ENCODE measurements around the gene SLC36A1.

The SLC36A1 gene

DNA sequence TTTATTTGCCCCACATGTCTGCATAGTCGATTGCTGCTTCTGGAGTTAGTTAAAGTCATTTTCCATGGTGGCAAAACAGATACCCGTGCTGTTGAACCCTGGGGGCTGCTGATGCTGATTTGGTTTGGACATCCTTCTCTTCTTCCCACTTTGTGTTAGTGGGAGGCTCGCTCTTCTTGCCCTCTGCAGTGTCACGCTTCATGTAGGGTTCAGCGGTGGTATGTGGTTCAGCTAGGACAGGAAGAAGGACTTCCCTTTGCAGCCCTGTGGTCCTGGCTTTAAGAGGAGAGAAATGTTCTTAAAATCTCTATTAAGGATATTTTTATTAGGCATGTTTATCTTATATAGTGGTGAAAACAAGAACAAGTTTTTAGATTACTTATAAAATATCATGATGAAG is 36.2 kb downstream of the SLC36A1 start:
- TF ChIP-seq GATA3 (IDR thresholded peaks at IDR 0.05; ENCODE audit: low read depth, low read length) = no peak
- no peak for TF ChIP-seq GATA2 (IDR thresholded peaks at IDR 0.05; ENCODE audit: low read depth, low read length)

DNA sequence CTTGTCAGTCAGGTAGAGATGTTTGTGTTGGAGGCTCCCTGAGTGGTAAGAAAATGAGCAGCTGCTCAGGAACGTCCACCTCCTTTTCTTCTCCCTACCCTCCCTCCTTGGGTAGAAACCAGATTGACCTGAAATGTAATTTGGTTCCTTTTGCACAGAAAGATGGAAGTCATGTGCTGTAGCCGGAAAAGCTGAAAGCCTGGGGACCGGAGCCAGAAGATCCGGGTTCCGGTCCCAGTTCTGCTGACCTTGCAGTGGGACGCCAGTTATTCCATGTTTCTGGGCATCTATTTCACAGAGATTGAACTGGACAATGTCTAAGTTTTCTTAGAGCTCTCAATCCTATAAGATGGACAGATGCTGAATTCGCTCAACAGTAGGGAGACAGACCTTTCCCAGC is 40.1 kb downstream of the SLC36A1 start:
- TF ChIP-seq GATA2 (IDR thresholded peaks at IDR 0.05; ENCODE audit: low read depth, low read length) = no peak
- no peak for TF ChIP-seq GATA3 (IDR thresholded peaks at IDR 0.05; ENCODE audit: low read depth, low read length)

DNA sequence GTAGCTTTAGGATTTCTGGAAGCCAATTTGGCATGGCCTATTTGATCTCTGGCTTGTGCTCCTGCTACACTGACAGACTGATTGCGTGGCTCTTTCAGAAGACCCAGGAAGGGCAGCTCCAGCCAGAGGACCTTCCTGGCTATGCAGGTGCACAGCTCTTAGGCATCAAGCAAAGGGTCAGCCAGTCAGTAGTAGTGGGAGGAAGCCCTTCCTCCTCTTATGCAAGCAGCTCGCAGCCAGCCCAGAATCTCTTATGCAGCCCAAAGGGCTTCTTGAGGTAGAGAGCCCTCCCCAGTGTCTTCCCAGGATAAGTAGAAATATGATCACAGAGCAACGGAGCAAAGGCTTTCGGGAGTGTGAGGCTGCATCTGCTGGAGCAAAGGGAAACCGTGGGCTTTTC is 43.2 kb downstream of the SLC36A1 start:
- TF ChIP-seq GATA2 (IDR thresholded peaks at IDR 0.05; ENCODE audit: low read depth, low read length) (no peak), GATA3 (IDR thresholded peaks at IDR 0.05; ENCODE audit: low read depth, low read length) (no peak)

DNA sequence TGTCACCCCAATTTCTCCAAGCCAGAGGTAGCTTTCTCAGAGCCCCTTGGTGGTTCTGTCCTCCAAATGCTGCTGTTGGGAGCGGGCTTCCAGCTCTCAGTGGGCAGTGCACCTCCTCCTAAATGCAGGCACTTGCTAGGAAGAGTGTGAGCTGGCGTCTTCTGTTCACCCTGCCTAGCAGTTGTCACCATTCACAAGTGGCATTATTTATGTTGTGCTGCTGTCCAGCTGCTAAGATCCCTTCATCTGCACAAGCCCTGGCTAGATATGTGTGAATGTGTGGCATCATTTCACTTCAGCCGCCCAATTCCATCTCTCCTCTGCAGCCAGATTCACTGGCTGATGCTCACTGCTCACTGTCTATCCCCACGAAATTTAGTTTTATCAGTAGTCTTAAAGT is 43.7 kb downstream of the SLC36A1 start:
- TF ChIP-seq GATA2 (IDR thresholded peaks at IDR 0.05; ENCODE audit: low read depth, low read length) (no peak), GATA3 (IDR thresholded peaks at IDR 0.05; ENCODE audit: low read depth, low read length) (no peak)

DNA sequence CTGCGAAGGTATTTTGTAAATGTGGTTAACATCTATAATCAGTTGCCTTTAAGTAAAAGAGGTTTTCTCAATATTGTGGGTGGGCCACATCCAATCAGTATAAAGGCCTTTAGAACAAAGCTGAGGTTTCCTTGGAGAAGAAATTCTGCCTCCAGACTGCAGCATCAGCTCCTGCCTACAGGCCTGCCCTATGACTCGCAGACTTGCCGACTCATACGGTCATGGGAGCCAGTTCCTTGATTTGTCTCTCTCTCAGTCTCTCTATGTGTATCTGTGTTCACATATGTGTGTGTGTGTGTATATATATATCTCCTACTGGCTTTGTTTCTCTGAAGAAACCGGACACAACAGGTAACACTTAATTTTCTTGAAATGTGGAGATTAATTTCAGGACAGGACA is 45.3 kb downstream of the SLC36A1 start:
- TF ChIP-seq GATA2 (IDR thresholded peaks at IDR 0.05; ENCODE audit: low read depth, low read length) (no peak), GATA3 (IDR thresholded peaks at IDR 0.05; ENCODE audit: low read depth, low read length) (no peak)

DNA sequence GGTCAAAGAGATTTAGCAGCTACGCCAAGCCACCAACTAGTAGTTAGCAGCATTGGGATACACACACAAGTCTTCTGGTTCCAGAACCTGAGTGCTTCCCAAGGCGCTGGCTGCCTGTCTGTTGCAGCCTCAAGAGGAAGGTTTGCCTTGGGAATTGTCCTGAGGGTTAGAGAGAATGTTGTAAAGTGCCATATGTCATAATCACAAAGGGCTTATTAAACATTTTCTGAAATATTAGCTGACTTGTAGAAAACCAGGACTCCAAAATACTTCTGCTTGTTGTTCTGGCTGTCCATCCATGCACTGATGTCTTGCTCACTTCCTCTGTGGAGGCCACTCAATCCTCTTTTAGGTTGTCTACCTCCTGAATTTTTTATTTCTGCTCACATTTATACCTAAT is 46.3 kb downstream of the SLC36A1 start:
- no peak for TF ChIP-seq GATA2 (IDR thresholded peaks at IDR 0.05; ENCODE audit: low read depth, low read length)

DNA sequence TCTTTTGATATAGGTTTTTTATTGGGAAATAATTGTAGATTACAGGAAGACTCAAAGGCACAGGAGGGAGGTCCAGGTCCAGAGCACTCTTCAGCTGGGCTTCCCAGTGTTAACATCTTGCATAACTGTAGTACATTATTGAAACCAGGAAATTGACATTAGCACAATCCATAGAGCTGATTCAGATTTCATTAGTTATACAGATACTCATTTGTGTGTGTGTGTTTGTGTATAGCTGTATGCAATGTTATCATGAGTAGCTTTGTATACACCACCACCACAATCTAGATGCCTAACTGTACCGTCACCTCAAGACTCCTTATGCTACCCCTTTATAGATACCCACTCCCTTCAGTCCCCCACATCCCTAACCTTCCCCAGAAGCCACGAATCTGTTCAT is 47.9 kb downstream of the SLC36A1 start:
- TF ChIP-seq GATA2 (IDR thresholded peaks at IDR 0.05; ENCODE audit: low read depth, low read length) = no peak
- no peak for TF ChIP-seq GATA3 (IDR thresholded peaks at IDR 0.05; ENCODE audit: low read depth, low read length)

DNA sequence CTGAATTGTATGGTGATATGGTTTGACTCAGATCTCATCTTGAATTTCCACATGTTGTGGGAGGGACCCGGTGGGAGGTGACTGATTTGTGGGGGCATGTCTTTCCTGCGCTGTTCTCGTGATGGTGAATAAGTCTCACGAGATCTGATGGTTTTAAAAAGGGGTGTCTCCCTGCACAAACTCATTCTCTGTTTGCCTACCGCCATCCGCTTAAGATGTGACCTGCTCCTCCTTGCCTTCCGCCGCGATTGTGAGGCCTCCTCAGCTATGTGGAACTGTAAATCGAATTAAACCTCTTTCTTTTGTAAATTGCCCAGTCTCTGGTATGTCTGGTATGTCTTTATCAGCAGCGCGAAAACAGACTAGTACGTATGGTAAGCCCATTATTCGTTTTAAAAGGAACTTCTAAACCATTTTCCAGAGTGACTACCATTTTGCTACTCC is 48.7 kb downstream of the SLC36A1 start:
- TF ChIP-seq GATA2 (IDR thresholded peaks at IDR 0.05; ENCODE audit: low read depth, low read length) = no peak
- no peak for TF ChIP-seq GATA3 (IDR thresholded peaks at IDR 0.05; ENCODE audit: low read depth, low read length)

DNA sequence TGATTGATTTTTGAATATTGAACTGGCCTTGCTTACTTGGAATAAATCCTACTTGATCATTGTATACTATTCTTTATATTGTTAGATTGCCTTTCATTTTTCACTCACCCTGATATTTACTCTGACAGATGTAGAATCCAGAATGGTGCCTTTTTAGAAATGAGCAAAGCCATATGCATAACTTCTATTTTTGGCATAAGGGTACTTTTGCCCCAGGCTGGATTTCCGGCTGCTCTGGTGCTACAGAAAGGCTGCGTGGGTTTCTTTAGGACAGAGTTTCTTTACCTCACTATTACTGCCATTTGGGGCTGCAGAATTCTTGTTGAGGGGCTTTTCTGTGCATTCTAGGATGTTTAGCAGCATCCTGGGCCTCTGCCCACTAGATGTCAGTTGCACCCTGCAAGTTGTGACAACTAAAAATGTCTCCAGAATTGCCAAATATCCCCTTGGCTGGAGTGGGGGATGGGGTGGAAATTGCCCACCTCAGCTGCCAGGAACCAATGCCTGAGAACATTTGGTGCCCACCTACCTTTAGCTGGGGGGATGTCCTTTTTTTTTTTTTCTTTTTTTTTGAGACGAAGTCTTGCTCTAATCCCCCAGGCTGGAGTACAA is 50.1 kb downstream of the SLC36A1 start:
- TF ChIP-seq GATA2 (IDR thresholded peaks at IDR 0.05; ENCODE audit: low read depth, low read length) = no peak
- TF ChIP-seq GATA3 (IDR thresholded peaks at IDR 0.05; ENCODE audit: low read depth, low read length) = no peak

DNA sequence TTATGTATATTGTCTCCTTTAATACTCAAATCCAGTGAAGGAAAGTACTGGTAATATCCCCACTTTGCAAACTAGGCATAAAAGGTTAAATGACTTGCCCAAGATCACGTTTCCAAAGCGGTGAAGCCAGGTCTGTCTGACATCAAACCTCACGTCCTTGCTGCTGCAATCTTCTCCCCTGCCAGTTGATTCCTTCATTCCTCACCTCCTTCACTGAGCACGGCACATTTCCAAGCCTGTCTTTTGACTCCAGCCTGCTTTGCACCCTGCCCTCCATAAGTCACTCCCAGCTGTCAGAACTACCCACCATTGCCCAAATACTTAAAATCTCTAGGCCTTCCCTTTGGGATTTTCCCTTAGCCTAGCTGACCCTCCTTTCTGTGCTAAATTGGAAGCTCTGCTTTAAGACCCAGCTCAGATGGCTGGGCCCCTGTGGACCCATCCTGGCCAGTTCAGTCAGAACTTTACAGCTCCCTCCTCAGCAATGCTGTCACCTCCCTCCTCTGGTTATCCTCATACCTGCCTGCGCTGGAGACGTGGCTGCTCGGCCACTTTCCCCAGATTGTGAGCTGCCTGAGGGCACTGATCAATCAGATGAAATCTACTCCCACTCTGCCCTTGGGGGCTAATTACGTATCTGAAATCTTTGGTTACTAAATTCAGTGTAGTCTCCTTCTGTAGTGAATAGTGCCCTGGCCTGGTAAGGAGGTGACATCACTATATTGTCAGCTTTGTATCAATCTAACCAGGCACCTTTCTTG is 51.2 kb downstream of the SLC36A1 start:
- TF ChIP-seq GATA3 (IDR thresholded peaks at IDR 0.05; ENCODE audit: low read depth, low read length) (no peak), GATA2 (IDR thresholded peaks at IDR 0.05; ENCODE audit: low read depth, low read length) (no peak)

DNA sequence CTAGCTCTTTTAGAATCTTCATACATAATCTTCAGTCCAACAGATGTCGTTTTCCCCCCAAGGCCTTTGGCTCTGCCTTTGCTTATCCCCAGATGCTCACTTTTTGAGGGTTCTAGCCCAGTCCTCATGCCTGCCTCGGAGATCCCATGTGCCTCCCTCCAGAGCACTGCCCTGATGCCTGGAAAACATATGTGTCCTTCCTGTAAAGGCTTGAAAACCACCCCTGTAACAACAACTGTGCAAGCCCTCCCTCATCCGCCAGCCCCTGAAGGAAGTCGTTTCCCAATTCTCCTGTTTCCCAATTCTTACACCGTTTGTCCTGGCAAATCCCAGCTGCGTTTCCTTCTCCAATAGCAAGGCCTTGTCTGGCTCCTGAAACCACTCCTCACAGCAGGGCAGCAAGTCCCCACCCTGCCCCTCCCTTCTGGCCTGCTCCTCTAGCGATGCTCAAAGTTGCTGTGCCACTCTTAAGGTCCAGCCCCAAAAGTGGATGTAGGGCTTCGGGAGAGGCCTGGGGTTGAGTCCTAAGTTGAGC is 52.2 kb downstream of the SLC36A1 start:
- no peak for TF ChIP-seq GATA3 (IDR thresholded peaks at IDR 0.05; ENCODE audit: low read depth, low read length)
- no peak for TF ChIP-seq GATA2 (IDR thresholded peaks at IDR 0.05; ENCODE audit: low read depth, low read length)

DNA sequence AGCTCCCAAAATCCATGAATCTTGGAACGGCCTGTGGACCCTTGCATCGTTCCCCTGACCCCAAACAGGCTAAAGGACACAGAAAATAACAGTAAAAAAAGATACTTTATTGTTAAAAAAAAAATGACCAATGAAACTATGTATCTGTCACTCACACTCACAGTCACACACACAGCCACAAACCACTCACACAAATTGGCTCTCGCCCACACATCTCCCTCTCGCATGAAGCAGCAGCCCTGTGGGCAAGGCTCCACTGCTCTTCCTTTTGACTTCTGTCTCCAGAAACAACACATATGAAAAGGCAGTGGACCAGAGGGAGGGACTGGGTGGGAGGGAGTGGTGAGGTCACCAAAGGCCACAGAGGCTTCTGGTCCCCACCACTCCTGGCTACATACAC is 56.6 kb downstream of the SLC36A1 start:
- TF ChIP-seq GATA2 (IDR thresholded peaks at IDR 0.05; ENCODE audit: low read depth, low read length) (no peak), GATA3 (IDR thresholded peaks at IDR 0.05; ENCODE audit: low read depth, low read length) (no peak)

DNA sequence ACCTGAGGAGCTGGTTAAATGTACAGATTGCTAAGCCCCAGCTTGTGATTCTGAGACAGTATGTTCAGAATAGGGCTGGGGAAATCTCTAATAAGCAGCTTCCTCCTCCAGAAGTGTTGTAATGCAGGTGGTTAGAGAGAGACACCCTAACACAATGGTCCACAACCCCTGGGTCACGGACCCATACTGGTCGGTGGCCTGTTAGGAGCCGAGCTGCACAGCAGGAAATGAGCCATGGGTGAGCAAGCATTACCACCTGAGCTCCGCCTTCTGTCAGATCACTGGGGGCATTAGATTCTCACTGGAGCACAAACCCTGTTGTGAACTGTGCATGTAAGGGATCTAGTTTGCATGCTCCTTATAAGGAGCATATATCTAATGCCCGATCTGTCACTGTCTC is 61.8 kb downstream of the SLC36A1 start:
- TF ChIP-seq GATA3 (IDR thresholded peaks at IDR 0.05; ENCODE audit: low read depth, low read length) = no peak
- no peak for TF ChIP-seq GATA2 (IDR thresholded peaks at IDR 0.05; ENCODE audit: low read depth, low read length)

DNA sequence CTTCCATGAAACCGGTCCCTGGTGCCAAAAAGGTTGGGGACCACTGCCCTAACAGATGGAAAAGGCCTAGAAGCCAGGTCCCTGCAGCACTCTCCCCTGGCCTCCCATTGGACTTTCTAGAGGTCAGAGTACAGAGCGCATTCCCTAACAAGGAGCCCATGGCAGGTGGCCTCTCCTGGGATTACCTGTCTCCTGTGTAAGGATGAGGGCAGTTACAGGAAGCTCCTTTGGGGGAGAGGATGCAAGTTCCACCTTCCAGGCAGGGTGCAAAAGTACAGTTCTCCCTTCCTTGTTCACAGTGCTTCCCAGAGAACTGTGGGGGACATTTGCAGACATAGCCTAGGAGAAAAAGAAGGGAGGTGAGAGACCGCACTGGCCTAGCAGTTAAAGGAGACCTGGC is 62.4 kb downstream of the SLC36A1 start:
- TF ChIP-seq GATA2 (IDR thresholded peaks at IDR 0.05; ENCODE audit: low read depth, low read length) = no peak
- no peak for TF ChIP-seq GATA3 (IDR thresholded peaks at IDR 0.05; ENCODE audit: low read depth, low read length)
